Measurements from ENCODE around the gene EPB41L1.

Gene EPB41L1

GRCh38 chr20:36208257-36208656, 53.7 kb downstream of the EPB41L1 start:
- no peak for DNase-seq (ENCODE audit: low spot score)
- in situ Hi-C loops (cut with MboI; ENCODE audit: low sequenced_read_pairs, unreplicated experiment), result loop anchor here (10.0 to 25.0 kb wide), 2 partner anchors 227 to 679 kb away; partner anchors contain the start of gene TLDC2
- no peak for TF ChIP-seq CTCF (IDR thresholded peaks at IDR 0.05; ENCODE audit: borderline replicate concordance, control extremely low read depth, extremely low read depth, insufficient read depth, missing control alignments)

- TF ChIP-seq CTCF (IDR thresholded peaks at IDR 0.05; ENCODE audit: borderline replicate concordance, control extremely low read depth, extremely low read depth, insufficient read depth, missing control alignments), result no peak
- in situ Hi-C loops (cut with MboI; ENCODE audit: low sequenced_read_pairs, unreplicated experiment), result loop anchor here (25.0 kb wide), 1 partner anchor 677 kb away; the partner anchor contains the start of gene TLDC2
- no peak for DNase-seq (ENCODE audit: low spot score)
Observed at GRCh38 chr20:36210436-36211021, 56.0 kb downstream of the EPB41L1 start.

GRCh38 chr20:36213362-36213761, 58.8 kb downstream of the EPB41L1 start:
- in situ Hi-C loops (cut with MboI; ENCODE audit: low sequenced_read_pairs, unreplicated experiment), result loop anchor here (25.0 kb wide), 1 partner anchor 674 kb away; the partner anchor contains the start of gene TLDC2
- no peak for DNase-seq (ENCODE audit: low spot score)
- TF ChIP-seq CTCF (IDR thresholded peaks at IDR 0.05; ENCODE audit: borderline replicate concordance, control extremely low read depth, extremely low read depth, insufficient read depth, missing control alignments), result no peak

GRCh38 chr20:36214684-36215256, 60.2 kb downstream of the EPB41L1 start:
- peak; percentile 70 for TF ChIP-seq CTCF (IDR thresholded peaks at IDR 0.05; ENCODE audit: borderline replicate concordance, control extremely low read depth, extremely low read depth, insufficient read depth, missing control alignments)
- in situ Hi-C loops (cut with MboI; ENCODE audit: low sequenced_read_pairs, unreplicated experiment), result loop anchor here (25.0 kb wide), 1 partner anchor 673 kb away; the partner anchor contains the start of gene TLDC2
- peak; percentile 69 for DNase-seq (ENCODE audit: low spot score)

GRCh38 chr20:36215778-36216177, 61.2 kb downstream of the EPB41L1 start:
- TF ChIP-seq CTCF (IDR thresholded peaks at IDR 0.05; ENCODE audit: borderline replicate concordance, control extremely low read depth, extremely low read depth, insufficient read depth, missing control alignments), result no peak
- no peak for DNase-seq (ENCODE audit: low spot score)
- in situ Hi-C loops (cut with MboI; ENCODE audit: low sequenced_read_pairs, unreplicated experiment), result loop anchor here (25.0 kb wide), 1 partner anchor 672 kb away; the partner anchor contains the start of gene TLDC2

- in situ Hi-C loops (cut with MboI; ENCODE audit: low sequenced_read_pairs, unreplicated experiment), result loop anchor here (25.0 kb wide), 1 partner anchor 671 kb away; the partner anchor contains the start of gene TLDC2
- DNase-seq (ENCODE audit: low spot score), result no peak
- no peak for TF ChIP-seq CTCF (IDR thresholded peaks at IDR 0.05; ENCODE audit: borderline replicate concordance, control extremely low read depth, extremely low read depth, insufficient read depth, missing control alignments)
Observed at GRCh38 chr20:36216314-36217025, 61.9 kb downstream of the EPB41L1 start.
